Right lobe of liver (tissue), 4 donors: Measurements from ENCODE around the gene CHAD.

Source experiments
- CTCF ChIP-seq, 4 donors: fragments of 200-600 bp in 3 of 4; fragments of 450-650 bp in 1 of 4; IDR thresholded peaks; one replicate each; pipeline versions ENCODE4 v1.5.1 to v1.8.0; 2016 to 2022; ENCODE audit warnings: antibody characterized with exemption in 4 of 4, mild to moderate bottlenecking in 2 of 4
- POLR2A ChIP-seq: fragments of 450-650 bp; IDR thresholded peaks from one replicate; pipeline ENCODE4 v1.6.1; 2017; ENCODE audit warnings: antibody characterized with exemption, mild to moderate bottlenecking
- donor health status: DM: no; HTN: no; CAD: no.
- donor health status: DM: no; HTN: no; CAD: no.
- donor health status: DM: no; HTN: yes; CAD: no.

- TF ChIP-seq CTCF (IDR thresholded peaks at IDR 0.05) (no peak), POLR2A (peak; percentile 18)
Measured at GRCh38 chr17:50440172-50440837, 28.4 kb downstream of the CHAD start.
